ENCODE data around the gene GSN.

DNA sequence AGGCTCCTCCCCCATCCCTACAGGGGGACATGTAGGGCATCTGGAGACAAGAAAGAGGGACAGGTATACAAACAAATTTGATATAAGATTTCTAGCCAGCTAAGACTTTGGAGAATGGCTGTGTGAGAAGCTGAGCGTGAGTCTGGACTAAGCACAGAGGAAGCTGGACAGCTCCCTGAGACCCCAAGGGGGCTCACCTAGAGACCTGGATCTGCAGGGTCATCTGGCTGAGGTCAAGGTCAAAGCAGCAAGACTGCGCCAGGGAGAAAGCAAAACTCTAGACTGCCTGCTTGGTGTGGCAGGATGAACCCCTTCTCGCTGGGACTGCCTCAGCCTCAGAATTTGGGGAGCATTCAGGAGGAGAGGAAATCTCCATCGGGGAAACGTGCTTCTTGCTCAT, 8.0 kb upstream of the GSN start:
- TF ChIP-seq CTCF (IDR thresholded peaks at IDR 0.05; ENCODE audit: low read depth, low read length, missing input control) (no peak), SP1 (IDR thresholded peaks at IDR 0.05) (no peak), RAD21 (IDR thresholded peaks at IDR 0.05) (no peak), REST (IDR thresholded peaks at IDR 0.05) (no peak), MAX (IDR thresholded peaks at IDR 0.05) (no peak), FOXA2 (IDR thresholded peaks at IDR 0.05) (no peak), TAF1 (conservative IDR thresholded peaks at IDR 0.05) (no peak)
